Measurements from ENCODE around the gene WFDC1. TPM values are rescaled to one million over a fixed set of nuclear protein-coding genes. Genes with fewer than 3 reads are reported as not detected.

The WFDC1 gene
- total RNA-seq, 1 donor from 2014 or later, result 334 TPM

DNA sequence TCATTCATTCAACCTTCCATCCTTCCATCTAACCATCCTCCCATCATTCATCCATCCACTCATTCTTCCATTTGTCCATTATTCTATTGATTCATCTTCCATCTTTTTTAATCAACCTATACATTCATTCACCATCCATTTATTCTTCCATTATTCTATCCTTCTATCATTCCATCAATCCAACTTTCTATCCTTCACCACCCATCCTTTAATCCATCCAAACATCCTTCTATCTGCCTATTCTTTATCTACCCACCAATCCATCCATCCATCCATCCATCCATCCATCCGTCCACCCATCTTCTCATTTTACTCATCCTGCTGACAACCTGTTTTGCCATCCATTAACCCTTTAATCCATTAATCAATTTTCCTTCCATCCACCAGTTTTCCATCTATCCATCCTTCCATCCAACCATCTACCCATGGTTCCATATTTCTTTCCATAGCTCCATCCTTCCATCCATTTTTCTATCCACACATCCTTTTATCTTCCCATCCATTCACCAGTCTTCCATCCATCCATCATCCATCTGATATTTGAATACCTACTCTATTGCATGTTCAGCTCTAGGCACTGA lies 21.8 kb upstream of the WFDC1 start:
- DNase-seq (ENCODE audit: low spot score), result no peak

DNA sequence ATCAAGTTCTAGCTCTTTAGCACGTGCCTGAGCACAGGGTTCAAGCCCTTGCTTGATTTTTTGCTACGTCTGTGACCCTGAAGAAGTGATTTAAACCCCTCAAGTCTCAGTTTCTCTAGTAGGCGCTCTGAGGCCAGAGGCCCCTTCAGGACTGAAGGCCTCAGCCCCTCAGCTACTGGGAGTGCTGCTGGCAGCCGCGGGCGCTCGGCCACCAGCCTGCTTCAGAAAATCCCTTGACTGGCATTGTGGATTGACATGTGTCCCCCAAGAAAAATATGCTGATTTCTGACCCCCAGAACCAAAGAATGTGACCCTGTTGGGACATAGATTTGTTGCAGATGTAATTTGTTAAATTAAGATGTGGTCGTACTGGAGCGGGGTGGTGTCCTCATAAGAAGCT lies 20.2 kb upstream of the WFDC1 start:
- no peak for DNase-seq (ENCODE audit: low spot score)

DNA sequence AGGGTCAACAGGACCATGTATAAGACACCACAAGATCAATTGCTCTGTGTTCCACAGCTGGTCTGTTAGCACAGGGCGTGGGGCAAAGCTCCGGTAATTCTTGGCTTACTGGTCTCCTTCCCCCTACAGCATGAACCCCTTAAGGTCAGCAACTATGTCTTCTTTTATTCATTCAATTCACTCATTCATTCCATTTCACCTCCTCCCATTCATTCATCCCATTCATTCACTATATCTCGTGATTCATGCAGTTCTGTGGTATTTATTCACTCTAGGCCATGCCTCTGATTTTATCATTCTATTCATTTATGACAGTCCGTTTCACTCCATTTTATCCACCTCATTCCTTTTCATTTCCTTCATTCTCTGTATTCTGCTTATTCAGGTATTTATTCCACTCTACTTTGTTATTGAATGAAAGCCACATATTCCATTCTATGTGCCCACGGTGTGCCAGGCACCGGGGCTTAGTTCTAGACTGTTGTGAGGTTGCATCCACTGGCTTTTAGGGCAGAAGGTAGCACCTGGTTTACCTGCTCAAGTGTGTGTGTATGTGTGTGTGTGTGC lies 19.0 kb upstream of the WFDC1 start:
- no peak for DNase-seq (ENCODE audit: low spot score)

DNA sequence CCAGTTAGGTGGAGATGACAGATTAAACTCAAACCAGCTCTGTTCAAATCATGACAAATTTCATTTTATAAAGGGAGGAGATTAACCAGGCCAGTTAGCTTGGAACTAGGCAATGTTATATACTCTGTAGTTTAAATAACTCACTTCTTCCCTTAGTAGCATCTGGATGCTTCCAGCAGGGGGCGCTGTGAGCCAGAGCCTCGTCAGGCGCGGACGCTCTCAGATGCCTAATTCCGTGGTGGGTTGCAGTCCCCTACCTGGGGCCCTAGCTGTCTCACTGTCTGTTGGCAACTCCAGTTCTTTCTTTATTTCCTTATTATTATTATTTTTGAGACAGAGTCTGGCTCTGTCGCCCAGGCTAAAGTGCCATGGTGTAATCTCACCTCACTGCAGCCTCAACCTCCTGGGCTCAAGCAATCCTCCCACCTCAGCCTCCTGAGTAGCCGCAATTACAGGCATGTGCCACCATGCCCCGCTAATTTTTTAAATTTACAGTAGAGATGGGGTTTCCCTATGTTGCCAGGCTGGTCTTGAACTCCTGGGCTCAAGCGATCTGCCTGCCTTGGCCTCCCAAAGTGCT lies 17.3 kb upstream of the WFDC1 start:
- peak; percentile 46 for DNase-seq (ENCODE audit: low spot score)

DNA sequence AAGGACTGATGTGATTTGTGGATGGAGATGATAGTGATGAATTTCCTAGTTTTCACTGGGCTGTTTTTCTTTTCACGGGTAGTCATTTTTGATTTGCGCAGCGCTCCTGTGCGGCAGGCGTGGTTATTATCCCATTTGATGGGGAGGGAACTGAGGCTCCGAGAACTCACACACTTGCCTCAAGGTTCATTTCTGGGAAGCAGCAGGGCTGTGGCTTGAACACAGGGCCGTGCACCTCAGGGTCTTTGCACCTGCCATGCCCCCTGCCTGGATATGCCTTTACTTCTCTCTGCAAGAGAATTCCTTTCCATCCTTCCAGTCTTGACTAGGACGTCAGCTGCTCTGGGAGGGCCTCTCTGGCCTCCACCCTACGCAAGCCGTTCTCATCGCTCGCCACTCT lies 16.3 kb upstream of the WFDC1 start:
- no peak for DNase-seq (ENCODE audit: low spot score)

DNA sequence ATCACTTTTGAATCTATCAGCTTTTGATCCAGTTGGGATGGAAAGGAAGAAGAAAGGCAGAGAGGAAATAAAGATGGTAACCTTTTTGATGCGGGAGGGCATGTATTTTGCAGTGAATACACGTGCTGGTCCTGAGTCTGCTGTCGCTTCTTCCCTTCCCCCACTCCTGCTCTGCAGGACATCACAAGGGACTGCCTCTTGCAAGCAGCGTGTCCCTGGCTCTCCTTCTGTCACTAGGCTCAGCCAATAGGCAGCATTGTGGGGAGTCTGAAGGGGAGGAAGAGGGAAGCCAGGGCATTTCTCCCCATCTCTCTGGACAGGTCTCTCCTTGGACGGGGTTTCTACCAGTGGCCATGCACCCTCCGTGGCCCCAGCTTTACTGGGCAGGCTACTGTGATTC lies 15.7 kb upstream of the WFDC1 start:
- no peak for DNase-seq (ENCODE audit: low spot score)

DNA sequence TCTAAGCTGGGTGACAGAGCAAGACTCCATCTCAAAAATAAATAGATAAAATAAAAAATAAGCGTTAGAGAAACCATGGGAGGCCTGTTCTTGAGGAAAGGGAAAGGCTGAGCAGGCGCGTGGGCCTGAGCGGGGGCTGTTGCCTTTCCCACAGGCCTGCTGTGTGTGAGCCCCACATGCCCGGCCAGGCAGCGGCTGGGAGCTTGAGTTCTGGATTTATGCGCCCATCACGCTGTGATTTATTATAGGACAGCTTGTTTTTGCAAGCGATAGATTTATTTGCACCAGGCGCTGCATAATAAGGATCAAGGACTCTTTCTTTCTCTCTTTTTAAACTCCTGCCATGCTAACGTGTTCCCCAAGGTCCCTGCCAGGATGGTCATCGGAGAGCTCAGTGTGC lies 14.8 kb upstream of the WFDC1 start:
- no peak for DNase-seq (ENCODE audit: low spot score)

DNA sequence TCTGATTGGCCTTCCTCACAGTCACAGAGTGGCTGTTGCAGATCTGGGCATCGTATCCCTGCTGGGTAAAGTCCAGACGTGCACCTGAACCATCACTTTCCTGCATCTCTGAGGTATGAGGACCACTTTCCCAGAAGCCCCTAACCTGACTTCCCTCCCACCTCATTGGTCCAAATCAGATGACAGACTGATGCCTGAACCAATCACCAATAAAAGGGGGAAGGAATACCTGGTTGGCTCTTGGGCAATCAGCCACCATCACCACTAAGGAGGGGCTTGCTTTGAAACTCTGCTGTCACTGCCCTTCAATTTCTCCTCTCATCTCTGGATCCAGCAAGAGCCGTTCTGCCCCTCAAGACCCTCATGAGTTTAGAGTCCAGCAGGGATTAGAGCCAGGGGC lies 13.6 kb upstream of the WFDC1 start:
- no peak for DNase-seq (ENCODE audit: low spot score)

DNA sequence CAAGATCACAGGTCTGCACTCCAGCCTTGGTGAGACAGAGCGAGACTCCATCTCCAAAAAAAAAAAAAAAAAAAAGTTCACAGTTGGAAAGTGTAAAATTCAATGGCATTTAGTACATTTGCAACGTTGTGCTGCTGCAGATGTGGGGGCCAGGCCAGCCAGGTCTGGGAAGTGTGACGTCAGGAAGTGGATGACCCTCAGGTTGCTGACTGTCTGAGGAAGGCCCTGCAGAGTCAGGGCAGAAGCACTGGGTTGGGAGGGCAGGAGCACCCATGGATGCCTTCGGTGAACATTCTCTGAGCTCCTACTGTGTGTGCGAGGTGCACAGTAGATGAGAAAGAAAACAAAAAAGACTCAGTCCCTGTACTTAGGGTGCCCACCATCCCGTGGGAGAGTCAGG lies 12.1 kb upstream of the WFDC1 start:
- no peak for DNase-seq (ENCODE audit: low spot score)

DNA sequence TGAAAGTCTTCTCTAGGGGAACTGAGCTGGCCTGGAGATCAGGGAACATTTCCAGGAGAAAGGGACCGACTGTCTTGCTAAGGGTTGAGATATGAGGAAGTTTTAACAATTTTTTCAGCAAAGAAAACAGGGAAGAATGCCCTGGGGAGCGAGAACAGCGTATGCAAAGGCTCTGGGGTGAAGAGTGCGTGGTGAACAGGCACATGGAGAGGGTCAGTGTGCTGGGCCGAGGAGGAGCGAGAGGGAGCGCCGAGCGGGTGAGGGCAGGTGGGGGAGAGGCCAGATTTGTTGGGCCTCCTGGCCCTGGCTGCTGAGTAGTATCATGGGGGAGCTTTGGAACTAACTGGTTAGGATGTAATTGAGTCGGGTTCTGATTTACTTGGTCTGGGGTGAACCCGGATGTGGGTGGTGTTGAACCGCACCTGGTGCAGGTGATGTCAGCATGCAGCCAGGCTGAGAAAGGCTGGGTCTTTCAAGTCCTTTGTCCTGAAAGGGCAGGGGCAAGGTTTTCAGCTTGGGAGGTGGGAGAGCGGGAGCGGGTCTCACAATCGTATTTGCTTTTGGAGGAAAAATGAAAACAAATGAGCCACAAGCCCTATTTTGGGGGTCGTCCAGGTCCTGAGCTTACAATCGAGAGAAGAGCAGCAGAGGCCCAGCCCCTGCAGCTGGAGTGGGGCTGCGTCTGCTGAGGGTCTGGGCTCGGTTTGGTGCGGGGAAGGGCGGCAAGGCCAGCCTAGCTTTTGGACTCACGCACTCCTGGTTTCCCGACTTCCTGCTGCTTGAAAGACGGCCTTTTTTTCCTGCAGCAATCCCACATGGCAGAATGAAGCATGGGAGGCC lies 11.1 kb upstream of the WFDC1 start:
- no peak for DNase-seq (ENCODE audit: low spot score)

DNA sequence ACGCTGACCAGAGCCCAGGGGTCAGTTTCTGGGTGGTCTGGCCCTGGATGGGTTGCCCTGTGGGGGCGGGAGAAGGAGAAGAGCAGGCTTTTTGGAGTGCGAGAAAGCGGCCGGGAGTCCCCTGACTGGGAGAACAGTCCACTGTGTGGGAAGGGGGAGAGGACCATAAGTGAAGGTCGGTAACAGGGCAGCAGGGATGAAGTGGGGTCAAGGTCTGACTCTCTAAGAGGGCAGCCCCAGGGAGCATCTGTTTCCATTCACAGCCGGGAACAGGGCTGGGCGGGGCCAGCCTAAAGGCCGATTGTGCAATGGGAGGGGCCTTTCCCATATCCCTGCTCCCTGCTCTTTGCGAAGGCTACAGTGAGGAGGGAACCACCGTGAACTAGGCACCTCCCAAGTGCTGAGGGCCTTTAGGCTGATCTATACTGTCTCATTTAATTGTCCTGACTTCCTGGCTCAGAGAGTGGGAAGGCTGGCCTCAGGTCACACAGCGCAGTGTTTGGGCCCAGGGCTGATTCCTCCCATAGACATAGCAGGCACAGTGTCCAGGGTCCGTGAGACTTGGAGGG lies 10.4 kb upstream of the WFDC1 start:
- peak; percentile 64 for DNase-seq (ENCODE audit: low spot score)

DNA sequence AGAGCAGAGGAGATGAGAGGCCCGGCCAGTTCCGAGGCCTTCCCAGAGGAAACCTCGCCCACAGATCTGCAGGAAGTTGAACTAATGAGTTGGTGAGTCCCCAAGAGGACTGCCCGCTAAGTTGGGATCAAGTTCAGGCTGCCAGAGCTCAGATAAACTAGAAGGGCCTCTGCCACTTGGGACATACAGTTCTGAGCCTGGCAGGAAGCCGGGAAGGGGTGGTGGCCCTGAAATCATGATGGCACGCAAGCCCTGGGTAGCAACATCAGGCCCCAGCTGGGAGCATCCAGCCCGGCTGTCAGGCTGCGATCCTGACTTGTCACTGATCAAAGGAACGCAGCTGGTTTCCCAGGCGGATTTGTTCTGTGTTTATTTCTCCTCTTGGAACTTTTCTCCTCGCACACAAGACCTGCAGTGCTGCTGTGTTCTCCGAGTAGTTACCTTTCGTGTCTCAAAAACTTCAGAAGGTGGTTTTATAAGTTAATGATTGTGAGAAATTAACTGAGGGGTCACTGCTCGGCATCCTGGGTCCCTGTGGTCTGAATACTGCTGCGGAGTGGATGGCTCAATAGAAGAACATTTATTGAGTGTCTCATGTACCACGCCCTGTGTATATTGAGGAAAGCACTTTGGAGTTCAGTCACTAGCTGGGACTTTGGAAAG lies 8.0 kb upstream of the WFDC1 start:
- DNase-seq (ENCODE audit: low spot score), result peak; percentile 64

DNA sequence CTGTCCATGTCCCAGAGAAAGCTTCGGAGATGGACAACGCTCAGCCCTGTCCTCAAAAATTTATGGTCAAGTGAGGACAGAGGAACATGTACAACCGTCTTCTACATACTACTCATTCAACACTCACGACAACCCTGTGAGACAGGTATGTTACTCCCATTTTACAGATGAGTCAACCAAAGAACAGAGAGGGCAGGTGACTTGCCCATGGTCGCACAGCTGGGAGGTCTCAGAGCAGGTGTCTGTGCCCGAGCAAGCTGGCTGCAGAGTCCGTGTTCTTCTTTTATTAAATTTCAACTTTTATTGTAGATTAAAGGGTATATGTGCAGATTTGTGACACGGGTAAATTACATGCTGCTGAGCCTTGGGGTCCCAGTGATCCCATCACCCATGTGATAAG lies 5.8 kb upstream of the WFDC1 start:
- no peak for DNase-seq (ENCODE audit: low spot score)

DNA sequence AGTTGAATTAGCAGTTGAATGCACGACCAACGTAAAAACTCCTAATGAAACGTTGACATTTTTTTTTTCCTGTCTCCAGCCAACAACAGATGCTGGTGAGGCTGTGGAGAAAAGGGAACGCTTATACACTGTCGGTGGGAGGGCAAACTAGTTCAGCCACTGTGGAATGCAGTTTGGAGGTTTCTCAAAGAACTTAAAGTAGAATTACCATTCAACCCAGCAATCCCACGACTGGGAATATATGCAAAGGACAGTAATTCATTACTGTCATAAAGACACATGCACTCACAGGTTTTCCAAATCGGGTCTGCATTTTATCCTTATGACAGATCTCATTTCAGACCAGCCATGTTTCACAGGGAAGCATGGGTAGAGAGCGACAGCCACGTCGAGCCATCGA lies 3.5 kb upstream of the WFDC1 start:
- DNase-seq (ENCODE audit: low spot score), result peak; percentile 58

DNA sequence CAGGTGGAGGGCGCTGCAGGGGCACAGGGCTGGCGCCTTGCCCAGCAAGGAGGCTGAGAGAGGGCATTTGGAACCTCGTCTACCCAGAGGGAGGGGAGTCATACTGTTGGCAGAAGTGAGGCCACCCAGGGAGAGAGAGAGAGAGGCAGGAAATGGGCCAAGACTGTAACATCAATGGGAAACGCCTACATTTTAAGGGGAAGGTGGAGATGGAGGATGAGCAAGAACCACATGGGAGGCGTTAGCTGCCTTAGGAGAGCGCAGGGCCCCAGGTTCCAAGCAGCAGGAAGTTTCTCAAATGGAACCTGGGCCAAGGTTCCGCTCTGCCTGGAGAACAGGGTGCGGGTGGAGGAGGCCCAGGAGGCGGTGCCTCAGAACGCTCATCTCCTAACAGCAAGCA lies 2.7 kb upstream of the WFDC1 start:
- DNase-seq (ENCODE audit: low spot score), result no peak

DNA sequence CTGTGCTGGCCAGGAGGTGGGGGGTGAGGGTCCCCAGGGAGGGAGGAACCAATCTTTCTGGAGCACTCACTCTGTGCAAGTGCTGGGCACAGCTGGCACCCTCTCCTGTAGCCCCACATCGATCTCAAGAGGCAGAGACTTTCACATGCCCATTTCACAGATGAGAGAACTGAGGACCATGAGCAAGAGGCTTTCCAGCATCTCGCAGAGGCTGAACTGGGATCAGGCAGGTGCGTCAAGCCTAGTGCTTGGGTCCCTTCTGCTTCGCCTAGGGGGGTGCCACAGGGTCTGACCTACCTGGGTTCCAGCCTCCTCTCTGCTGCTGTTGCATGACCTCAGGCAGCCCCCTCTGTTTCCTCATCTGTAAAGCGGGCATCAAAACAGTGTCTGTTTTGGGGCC lies 1.3 kb upstream of the WFDC1 start:
- DNase-seq (ENCODE audit: low spot score), result no peak

DNA sequence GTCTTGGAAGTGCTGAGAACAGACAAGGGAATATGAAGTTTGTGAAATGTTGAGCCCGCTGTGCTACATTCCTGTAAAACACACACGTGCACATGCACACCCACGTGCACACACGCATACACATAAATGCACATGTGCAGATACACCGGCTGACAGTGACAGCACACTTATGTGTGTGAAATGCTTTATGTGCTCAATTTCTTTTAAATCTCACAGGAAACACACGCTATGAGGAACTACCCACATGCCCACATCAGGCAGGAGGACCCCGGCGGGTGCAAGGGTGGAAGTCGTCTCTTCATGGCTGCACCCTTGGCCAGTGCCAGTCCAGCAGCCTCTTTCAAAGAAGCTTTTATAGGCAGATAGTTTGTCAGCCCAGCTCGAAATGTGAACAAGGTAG lies 561 bp upstream of the WFDC1 start:
- no peak for DNase-seq (ENCODE audit: low spot score)

DNA sequence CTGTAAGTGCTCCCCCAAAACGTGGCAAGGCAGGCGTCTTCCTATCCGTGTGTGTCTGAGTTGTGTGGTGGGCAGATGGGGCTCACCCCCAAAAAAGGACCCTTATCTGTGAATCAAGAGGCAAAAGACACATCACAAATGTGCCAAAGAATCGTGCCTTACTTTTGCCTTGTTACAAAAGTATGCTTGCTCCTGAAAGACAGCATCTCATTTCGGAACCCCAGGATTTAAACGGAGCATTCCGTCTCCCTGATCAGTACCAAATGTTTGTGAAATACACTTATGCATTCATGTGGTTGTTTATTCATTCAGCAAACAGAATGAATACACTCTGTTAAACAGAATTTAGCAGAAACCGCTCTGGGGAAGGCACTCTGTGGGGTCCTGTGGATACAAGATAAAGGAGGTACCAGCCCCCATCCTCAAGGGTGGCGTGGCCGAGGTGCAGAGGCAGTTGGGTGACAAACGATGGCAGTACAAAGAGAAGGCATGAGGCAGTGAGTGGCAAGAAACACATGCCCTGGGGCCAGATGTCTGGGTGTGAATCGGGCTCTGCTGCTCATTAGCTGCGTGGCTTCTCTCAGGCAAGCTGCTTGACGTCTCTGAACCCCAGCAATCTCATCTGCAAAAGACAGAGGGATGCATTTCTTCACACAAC lies 654 bp downstream of the WFDC1 start:
- DNase-seq (ENCODE audit: low spot score), result no peak

DNA sequence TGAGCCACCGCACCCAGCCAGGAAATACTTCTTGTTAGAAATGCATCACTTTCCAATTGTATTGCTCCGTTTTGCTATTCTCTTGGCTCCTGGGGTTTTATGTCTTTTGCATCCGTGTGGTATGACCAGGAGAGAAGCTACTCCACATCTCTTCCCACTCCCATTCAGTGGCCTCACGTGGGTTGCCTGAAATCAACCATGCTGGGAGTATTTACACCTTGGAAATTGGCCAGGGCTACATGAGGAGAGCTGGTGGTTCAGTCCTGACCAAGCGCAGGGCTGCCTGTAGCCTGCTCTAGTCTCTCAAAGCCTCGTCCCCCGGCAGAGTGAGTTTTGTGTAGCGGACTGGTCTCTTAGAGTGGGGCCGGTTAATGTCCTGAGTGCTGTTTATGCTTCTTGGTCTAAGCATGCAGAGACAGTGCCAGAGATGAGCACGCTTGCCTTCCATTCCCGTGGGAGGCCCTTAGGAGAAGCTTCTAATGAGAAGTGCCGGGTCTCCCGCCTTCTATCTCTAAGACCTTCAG lies 3.8 kb downstream of the WFDC1 start:
- no peak for DNase-seq (ENCODE audit: low spot score)

DNA sequence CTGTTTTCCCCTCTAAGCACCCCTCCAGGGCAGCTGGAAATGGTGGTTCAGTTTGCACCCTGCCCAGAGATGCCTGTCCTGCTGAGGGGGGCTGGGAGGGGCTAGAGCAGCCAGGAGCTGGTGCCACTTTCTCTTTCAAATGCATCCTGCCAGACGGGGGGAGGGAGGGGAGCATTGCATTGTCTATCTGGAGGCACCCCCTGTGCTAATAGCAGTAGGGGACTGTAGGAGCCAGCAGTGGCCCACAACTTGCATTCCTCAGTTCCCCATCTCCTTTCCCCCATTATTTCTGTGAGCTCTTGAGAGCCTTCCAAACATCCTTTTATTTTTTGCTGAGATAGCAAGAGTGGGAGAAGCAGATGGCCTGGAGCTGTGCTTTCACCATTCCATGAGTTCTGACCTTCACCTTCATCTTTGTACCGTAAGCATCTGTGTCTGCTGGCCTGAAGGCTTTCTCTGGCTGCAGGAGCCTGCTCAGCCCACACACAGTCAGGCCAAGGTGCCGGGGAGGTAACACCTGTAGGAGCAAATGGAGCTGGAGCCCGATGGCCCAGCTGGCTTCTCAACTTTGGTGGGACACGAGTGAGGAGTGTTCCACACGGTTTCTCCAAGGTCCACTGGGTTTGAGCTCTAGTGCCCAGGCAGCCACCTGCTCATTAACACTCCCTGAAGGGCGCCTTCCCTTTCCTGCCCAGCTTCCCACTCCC lies 5.2 kb downstream of the WFDC1 start:
- no peak for DNase-seq (ENCODE audit: low spot score)

Data from umbilical cord (tissue), 2 donors.